Glutamatergic neuron (in vitro differentiated cells): Measurements from ENCODE around the gene TAF1B. TPM values are rescaled to one million over a fixed set of nuclear protein-coding genes. Genes with fewer than 3 reads are reported as not detected.

Source experiments
- DNase-seq: peaks from one replicate; pipeline ENCODE4 v3.0.0; 2022
- H3K27ac Mint-ChIP-seq: one replicate; pipeline ENCODE4 v1.8.0; 2020; ENCODE audit warnings: mild to moderate bottlenecking, mixed read lengths, inconsistent platforms; ENCODE audit not compliant: unreplicated experiment
- H3K27me3 Mint-ChIP-seq: one replicate; pipeline ENCODE4 v1.8.0; 2020; ENCODE audit warnings: mild to moderate bottlenecking, moderate library complexity, mixed read lengths, inconsistent platforms; ENCODE audit not compliant: unreplicated experiment
- H3K36me3 Mint-ChIP-seq: one replicate; pipeline ENCODE4 v1.8.0; 2020; ENCODE audit warnings: mild to moderate bottlenecking, mixed read lengths, inconsistent platforms; ENCODE audit not compliant: unreplicated experiment
- H3K4me1 Mint-ChIP-seq: one replicate; pipeline ENCODE4 v1.8.0; 2020; ENCODE audit warnings: mild to moderate bottlenecking, low read depth, mixed read lengths, inconsistent platforms; ENCODE audit not compliant: unreplicated experiment
- H3K4me3 Mint-ChIP-seq: one replicate; pipeline ENCODE4 v1.8.0; 2020; ENCODE audit warnings: mild to moderate bottlenecking, mixed read lengths, inconsistent platforms; ENCODE audit not compliant: unreplicated experiment
- H3K9me3 Mint-ChIP-seq: one replicate; pipeline ENCODE4 v1.8.0; 2020; ENCODE audit warnings: mild to moderate bottlenecking, moderate library complexity, mixed read lengths, inconsistent platforms; ENCODE audit not compliant: unreplicated experiment
- CTCF ChIP-seq: fragments of 200-600 bp; sonication (generic); IDR thresholded peaks from one replicate; pipeline ENCODE4 v1.5.0; 2021; ENCODE audit not compliant: partially characterized antibody, unreplicated experiment
- total RNA-seq: library from RNA; stranded (reverse); fragmentation: NEBNext Ultra II Directional; extraction: Animal tissue kit (Norgen Biotek cat#: 25700); gene quantifications from one replicate; pipeline ENCODE4 v1.2.1, GENCODE V29; 2021; ENCODE audit not compliant: unreplicated experiment

The TAF1B gene
- total RNA-seq, 1 donor from 2014 or later = 16.7 TPM

GRCh38 chr2:9800639-9800974 is 42.7 kb upstream of the TAF1B start:
- H3K27ac Mint-ChIP-seq = no peak overlapping the region
- no peaks in the 10 kb centered on the region for H3K9me3 Mint-ChIP-seq
- no peak for TF ChIP-seq CTCF
- H3K4me1 Mint-ChIP-seq = peaks cover 3% of the 10 kb centered on the region
- H3K27me3 Mint-ChIP-seq = peaks cover 5% of the 10 kb centered on the region
- DNase-seq = no peak
- no peak overlapping the region for H3K4me3 Mint-ChIP-seq
- no peaks in the 10 kb centered on the region for H3K36me3 Mint-ChIP-seq

- no peaks in the 10 kb centered on the region for H3K9me3 Mint-ChIP-seq
- no peak overlapping the region for H3K27ac Mint-ChIP-seq
- H3K4me3 Mint-ChIP-seq = no peak overlapping the region
- no peak for DNase-seq
- no peak for TF ChIP-seq CTCF
- H3K4me1 Mint-ChIP-seq = peaks cover 3% of the 10 kb centered on the region
- H3K36me3 Mint-ChIP-seq = no peaks in the 10 kb centered on the region
- H3K27me3 Mint-ChIP-seq = peaks cover 3% of the 10 kb centered on the region
Measured at GRCh38 chr2:9800975-9801726, 42.1 kb upstream of the TAF1B start.

- no peak for DNase-seq
- H3K27ac Mint-ChIP-seq = no peak overlapping the region
- no peak for TF ChIP-seq CTCF
- no peak overlapping the region for H3K4me3 Mint-ChIP-seq
- H3K36me3 Mint-ChIP-seq = no peaks in the 10 kb centered on the region
- H3K27me3 Mint-ChIP-seq = peaks cover 3% of the 10 kb centered on the region
- H3K9me3 Mint-ChIP-seq = no peaks in the 10 kb centered on the region
- H3K4me1 Mint-ChIP-seq = no peaks in the 10 kb centered on the region
Measured at GRCh38 chr2:9802576-9802993, 40.7 kb upstream of the TAF1B start.

- H3K4me1 Mint-ChIP-seq = no peaks in the 10 kb centered on the region
- TF ChIP-seq CTCF = no peak
- no peak for DNase-seq
- H3K36me3 Mint-ChIP-seq = no peaks in the 10 kb centered on the region
- H3K27ac Mint-ChIP-seq = no peak overlapping the region
- no peaks in the 10 kb centered on the region for H3K9me3 Mint-ChIP-seq
- no peak overlapping the region for H3K4me3 Mint-ChIP-seq
- peaks cover 5% of the 10 kb centered on the region for H3K27me3 Mint-ChIP-seq
Measured at GRCh38 chr2:9803023-9803805, 40.1 kb upstream of the TAF1B start.
